GM12801 (cell line): ENCODE results near the gene LPIN3.

Source experiments
- CTCF ChIP-seq: IDR thresholded peaks from one replicate; pipeline ENCODE4 v1.5.1; 2011; ENCODE audit warnings: control low read depth; ENCODE audit not compliant: insufficient read length; ENCODE audit errors: extremely low read depth

Gene LPIN3

GRCh38 chr20:41355192-41355591, 14.6 kb downstream of the LPIN3 start:
- TF ChIP-seq CTCF: no peak

GRCh38 chr20:41355598-41356203, 15.1 kb downstream of the LPIN3 start:
- TF ChIP-seq CTCF: no peak

- no peak for TF ChIP-seq CTCF
These were observed 16.3 kb downstream of the LPIN3 start for GRCh38 chr20:41356951-41357350.

GRCh38 chr20:41357424-41358163, 17.0 kb downstream of the LPIN3 start:
- TF ChIP-seq CTCF: no peak

- no peak for TF ChIP-seq CTCF
These were observed 17.6 kb downstream of the LPIN3 start for GRCh38 chr20:41358230-41358629.

GRCh38 chr20:41358717-41359116, 18.1 kb downstream of the LPIN3 start:
- TF ChIP-seq CTCF: no peak

GRCh38 chr20:41359541-41360011, 19.0 kb downstream of the LPIN3 start:
- TF ChIP-seq CTCF: no peak
